GM23338 (cell line): ENCODE data around the gene ABCD1. TPM values are rescaled to one million over a fixed set of nuclear protein-coding genes. Genes with fewer than 3 reads are reported as not detected.

Experiments used
- ATAC-seq: fragments of 200-7000 bp; cut with Tn5 transposase; 3 replicates; pipeline ENCODE4 v1.9.1; 2020
- DNase-seq: peaks from one replicate; pipeline ENCODE4 v3.0.0-alpha.2; 2015; ENCODE audit warnings: low spot score
- H2AFZ ChIP-seq: fragments of 200-600 bp; sonication (generic); 2 replicates; pipeline ENCODE4 v1.8.0; 2016; ENCODE audit warnings: antibody characterized with exemption, mild to moderate bottlenecking, moderate library complexity
- H3F3A ChIP-seq: fragments of 200-600 bp; sonication (generic); replicated peaks from 2 replicates; pipeline ENCODE4 v1.8.0; 2017; ENCODE audit warnings: antibody characterized with exemption, mixed run types, low read depth
- H3K27ac ChIP-seq: fragments of 200-600 bp; sonication (generic); 2 replicates; pipeline ENCODE4 v1.6.1; 2016; ENCODE audit warnings: low read depth
- H3K27me3 ChIP-seq: fragments of 200-600 bp; sonication (generic); 2 replicates; pipeline ENCODE4 v1.8.0; 2016; ENCODE audit warnings: mild to moderate bottlenecking, mixed run types, moderate library complexity; ENCODE audit not compliant: insufficient read depth
- H3K36me3 ChIP-seq: fragments of 200-600 bp; sonication (generic); 2 replicates; pipeline ENCODE4 v1.8.0; 2016; ENCODE audit warnings: mild to moderate bottlenecking; ENCODE audit not compliant: insufficient read depth
- H3K4me1 ChIP-seq: fragments of 200-600 bp; sonication (generic); 2 replicates; pipeline ENCODE4 v1.8.0; 2016; ENCODE audit warnings: mild to moderate bottlenecking, moderate library complexity; ENCODE audit not compliant: insufficient read depth
- H3K4me2 ChIP-seq: fragments of 200-600 bp; sonication (generic); 2 replicates; pipeline ENCODE4 v1.7.1; 2017; ENCODE audit warnings: mixed run types
- H3K4me3 ChIP-seq: fragments of 200-600 bp; sonication (generic); 2 replicates; pipeline ENCODE4 v1.6.1; 2016; ENCODE audit warnings: mixed run types
- H3K79me2 ChIP-seq: fragments of 200-600 bp; sonication (generic); replicated peaks from 2 replicates; pipeline ENCODE4 v1.8.0; 2017; ENCODE audit warnings: mild to moderate bottlenecking; ENCODE audit not compliant: insufficient read depth
- H3K9me2 ChIP-seq: fragments of 200-600 bp; sonication (generic); 2 replicates; pipeline ENCODE4 v1.8.0; 2017; ENCODE audit not compliant: insufficient read depth
- H4K20me1 ChIP-seq: fragments of 200-600 bp; sonication (generic); replicated peaks from 2 replicates; pipeline ENCODE4 v1.8.0; 2017; ENCODE audit warnings: mild to moderate bottlenecking; ENCODE audit not compliant: insufficient read depth
- H3K27ac Mint-ChIP-seq: 2 replicates; pipeline ENCODE4 v1.8.0; 2020; ENCODE audit warnings: inconsistent platforms, mild to moderate bottlenecking, moderate library complexity, mixed read lengths
- H3K27me3 Mint-ChIP-seq: 3 replicates; pipeline ENCODE4 v1.8.0; 2022; ENCODE audit warnings: low read depth, mild to moderate bottlenecking, moderate library complexity, mixed read lengths, inconsistent platforms; ENCODE audit not compliant: insufficient read depth, poor library complexity
- H3K36me3 Mint-ChIP-seq: 3 replicates; pipeline ENCODE4 v1.8.0; 2021; ENCODE audit warnings: low read depth, mild to moderate bottlenecking, inconsistent platforms, moderate library complexity, mixed read lengths
- H3K4me1 Mint-ChIP-seq: 3 replicates; pipeline ENCODE4 v1.8.0; 2020; ENCODE audit warnings: mild to moderate bottlenecking, inconsistent platforms, mixed read lengths
- H3K4me3 Mint-ChIP-seq: 3 replicates; pipeline ENCODE4 v1.8.0; 2021; ENCODE audit warnings: moderate library complexity, mild to moderate bottlenecking, inconsistent platforms, mixed read lengths
- H3K9me3 Mint-ChIP-seq: 3 replicates; pipeline ENCODE4 v1.8.0; 2020; ENCODE audit warnings: moderate library complexity, mild to moderate bottlenecking, inconsistent platforms, mixed read lengths
- CTCF ChIP-seq, 2 experiments: fragments of 200-600 bp in 1 of 2; sonication (generic) in 1 of 2; conservative IDR thresholded peaks; 2 replicates each; pipeline versions ENCODE4 v1.5.1 to v1.6.1; 2016 to 2017; ENCODE audit warnings: antibody characterized with exemption in 2 of 2, low read depth in 2 of 2, mild to moderate bottlenecking in 2 of 2, moderate library complexity in 1 of 2
- ETS1 ChIP-seq: IDR thresholded peaks from 2 replicates; pipeline ENCODE4 v1.6.1; 2016; ENCODE audit warnings: antibody characterized with exemption
- EZH2 ChIP-seq: fragments of 200-600 bp; sonication (generic); IDR thresholded peaks from one replicate; pipeline ENCODE4 v1.8.0; 2017; ENCODE audit warnings: antibody characterized with exemption, mild to moderate bottlenecking, low read depth; ENCODE audit not compliant: unreplicated experiment
- EZH2phosphoT487 ChIP-seq: fragments of 200-600 bp; sonication (generic); IDR thresholded peaks from one replicate; pipeline ENCODE4 v1.8.1; 2018; ENCODE audit warnings: antibody characterized with exemption; ENCODE audit not compliant: unreplicated experiment
- JUNB ChIP-seq: IDR thresholded peaks from one replicate; pipeline ENCODE4 v1.6.1; 2016; ENCODE audit warnings: antibody characterized with exemption; ENCODE audit not compliant: unreplicated experiment
- POLR2AphosphoS5 ChIP-seq: IDR thresholded peaks from 2 replicates; pipeline ENCODE4 v1.6.1; 2016; ENCODE audit warnings: antibody characterized with exemption, low read depth
- REST ChIP-seq: IDR thresholded peaks from one replicate; pipeline ENCODE4 v1.6.1; 2018; ENCODE audit warnings: antibody characterized with exemption; ENCODE audit not compliant: unreplicated experiment
- ZNF114 ChIP-seq: fragments of 250-450 bp; sonication (Bioruptor Pico); IDR thresholded peaks from 2 replicates; pipeline ENCODE4 v1.5.0; 2020; ENCODE audit warnings: mild to moderate bottlenecking, moderate library complexity
- polyA plus RNA-seq: library from polyadenylated mRNA; unstranded; fragments of >200 nt; fragmentation: Nextera tagmentation; extraction: Ambion mirVana; gene quantifications from 2 replicates; pipeline ENCODE4 v1.2.1, GENCODE V29; 2016
- total RNA-seq: library from RNA; depleted of rRNA; stranded (reverse); fragments of >200 nt; shearing (Covaris generic); gene quantifications from 2 replicates; pipeline ENCODE4 v1.2.3, GENCODE V29; 2014

The ABCD1 gene
- total and polyA plus RNA-seq, 2 experiments from 2014 or later, result 2.4 to 8.9 TPM

- Mint-ChIP-seq H3K4me1 (peaks cover 10% of the 10 kb centered on the region), H3K9me3 (no peaks in the 10 kb centered on the region), H3K27ac (no peak overlapping the region), H3K36me3 (no peaks in the 10 kb centered on the region), H3K27me3 (no peaks in the 10 kb centered on the region), H3K4me3 (no peak overlapping the region)
- no peak for TF ChIP-seq POLR2AphosphoS5
- TF ChIP-seq ETS1, result no peak
- no peak for TF ChIP-seq CTCF (conservative IDR thresholded peaks at IDR 0.05; ENCODE audit: low read depth in 2 of 2)
- TF ChIP-seq ZNF114 (CRISPR knock-in tag), result no peak
- no peak for TF ChIP-seq EZH2
- TF ChIP-seq REST, result no peak
- TF ChIP-seq JUNB, result no peak
- peak; percentile 8 for DNase-seq
- Histone ChIP-seq H3K4me1 (no peaks in the 10 kb centered on the region), H3K4me2 (no peak overlapping the region), H4K20me1 (no peaks in the 10 kb centered on the region), H3K27me3 (no peaks in the 10 kb centered on the region), H3K27ac (no peak overlapping the region), H2AFZ (no peak overlapping the region), H3K36me3 (no peaks in the 10 kb centered on the region), H3F3A (no peaks in the 10 kb centered on the region), H3K9me2 (no peaks in the 10 kb centered on the region), H3K4me3 (no peak overlapping the region), H3K79me2 (no peaks in the 10 kb centered on the region)
- ATAC-seq, result peak; percentile 34; the same call in 2 of the 3 replicates
Observed at GRCh38 chrX:153739754-153740486, 15.3 kb downstream of the ABCD1 start.

GRCh38 chrX:153740631-153741222 lies 16.1 kb downstream of the ABCD1 start:
- no peaks in the 10 kb centered on the region for H3K27me3 ChIP-seq
- no peaks in the 10 kb centered on the region for H3K4me1 ChIP-seq
- no peak overlapping the region for H3K27ac ChIP-seq
- H3K4me3 ChIP-seq, result no peak overlapping the region
- Mint-ChIP-seq H3K4me1 (peaks cover 5% of the 10 kb centered on the region; the same call in 2 of the 3 replicates), H3K4me3 (no peak overlapping the region), H3K27ac (no peak overlapping the region), H3K36me3 (no peaks in the 10 kb centered on the region), H3K9me3 (no peaks in the 10 kb centered on the region), H3K27me3 (no peaks in the 10 kb centered on the region)
- no peaks in the 10 kb centered on the region for H3K9me2 ChIP-seq
- no peaks in the 10 kb centered on the region for H3K79me2 ChIP-seq
- no peaks in the 10 kb centered on the region for H4K20me1 ChIP-seq
- no peak overlapping the region for H3K4me2 ChIP-seq
- no peaks in the 10 kb centered on the region for H3K36me3 ChIP-seq
- TF ChIP-seq POLR2AphosphoS5 (no peak), EZH2phosphoT487 (no peak), ZNF114 (CRISPR knock-in tag) (no peak), CTCF (conservative IDR thresholded peaks at IDR 0.05; ENCODE audit: low read depth in 2 of 2) (no peak)
- ATAC-seq (no peak), DNase-seq (no peak)
- no peaks in the 10 kb centered on the region for H3F3A ChIP-seq
- H2AFZ ChIP-seq, result no peak overlapping the region
